ENCODE measurements around the gene TMEM106B. TPM values are rescaled to one million over a fixed set of nuclear protein-coding genes. Genes with fewer than 3 reads are reported as not detected.

The TMEM106B gene
- total RNA-seq, 4 donors from 2014 or later: 24.3 to 102 (median 80.8) TPM

GRCh38 chr7:12199363-12199762 is 11.7 kb upstream of the TMEM106B start:
- Histone ChIP-seq H3K36me3 (no peaks in the 10 kb centered on the region), H3K9me3 (no peaks in the 10 kb centered on the region), H3K4me3 (no peak overlapping the region), H3K27ac (no peak overlapping the region), H3K27me3 (no peaks in the 10 kb centered on the region), H3K4me1 (no peaks in the 10 kb centered on the region)
- in situ Hi-C loops (cut with MboI; ENCODE audit: low pct_ligation_motif_present in 1 of 4, low pct_unique_long_range_greater_than_20kb in 1 of 4, low sequenced_read_pairs in 3 of 4) (no loop called here), intact Hi-C loops (cut with DNase I; ENCODE audit: low total_unique reads) (no loop called here)
- no peak for DNase-seq
- TF ChIP-seq POLR2A (IDR thresholded peaks at IDR 0.05) (no peak), EP300 (IDR thresholded peaks at IDR 0.05; ENCODE audit: low read depth) (no peak), POLR2AphosphoS5 (IDR thresholded peaks at IDR 0.05) (no peak)
- TF ChIP-seq, protein P1, sequence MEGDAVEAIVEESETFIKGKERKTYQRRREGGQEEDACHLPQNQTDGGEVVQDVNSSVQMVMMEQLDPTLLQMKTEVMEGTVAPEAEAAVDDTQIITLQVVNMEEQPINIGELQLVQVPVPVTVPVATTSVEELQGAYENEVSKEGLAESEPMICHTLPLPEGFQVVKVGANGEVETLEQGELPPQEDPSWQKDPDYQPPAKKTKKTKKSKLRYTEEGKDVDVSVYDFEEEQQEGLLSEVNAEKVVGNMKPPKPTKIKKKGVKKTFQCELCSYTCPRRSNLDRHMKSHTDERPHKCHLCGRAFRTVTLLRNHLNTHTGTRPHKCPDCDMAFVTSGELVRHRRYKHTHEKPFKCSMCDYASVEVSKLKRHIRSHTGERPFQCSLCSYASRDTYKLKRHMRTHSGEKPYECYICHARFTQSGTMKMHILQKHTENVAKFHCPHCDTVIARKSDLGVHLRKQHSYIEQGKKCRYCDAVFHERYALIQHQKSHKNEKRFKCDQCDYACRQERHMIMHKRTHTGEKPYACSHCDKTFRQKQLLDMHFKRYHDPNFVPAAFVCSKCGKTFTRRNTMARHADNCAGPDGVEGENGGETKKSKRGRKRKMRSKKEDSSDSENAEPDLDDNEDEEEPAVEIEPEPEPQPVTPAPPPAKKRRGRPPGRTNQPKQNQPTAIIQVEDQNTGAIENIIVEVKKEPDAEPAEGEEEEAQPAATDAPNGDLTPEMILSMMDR (IDR thresholded peaks at IDR 0.05): no peak

GRCh38 chr7:12207046-12207445 is 4.0 kb upstream of the TMEM106B start:
- WGBS, 2 donors (ENCODE audit: low coverage in 1 of 2): 50 to 60% methylated on average over 1 to 2 of the region's 2 CpGs
- in situ Hi-C loops (cut with MboI; ENCODE audit: low pct_ligation_motif_present in 1 of 4, low pct_unique_long_range_greater_than_20kb in 1 of 4, low sequenced_read_pairs in 3 of 4): no loop called here
- DNase-seq: no peak

GRCh38 chr7:12209221-12209620 is 1.9 kb upstream of the TMEM106B start:
- in situ Hi-C loops (cut with MboI; ENCODE audit: low pct_ligation_motif_present in 1 of 4, low pct_unique_long_range_greater_than_20kb in 1 of 4, low sequenced_read_pairs in 3 of 4) (no loop called here), intact Hi-C loops (cut with DNase I; ENCODE audit: low total_unique reads) (no loop called here)
- H3K4me1 ChIP-seq: peaks cover 7 to 18% (median 13%) of the 10 kb centered on the region in 4 donors
- H3K9me3 ChIP-seq: no peaks in the 10 kb centered on the region
- no peaks in the 10 kb centered on the region for H3K27me3 ChIP-seq
- H3K36me3 ChIP-seq: no peaks in the 10 kb centered on the region
- no peak overlapping the region for H3K4me3 ChIP-seq
- no peak overlapping the region for H3K27ac ChIP-seq
- no peak for TF ChIP-seq EP300 (IDR thresholded peaks at IDR 0.05; ENCODE audit: low read depth)
- TF ChIP-seq, protein P1 (IDR thresholded peaks at IDR 0.05): no peak
- TF ChIP-seq POLR2AphosphoS5 (IDR thresholded peaks at IDR 0.05): no peak
- no peak for TF ChIP-seq POLR2A (IDR thresholded peaks at IDR 0.05)
- no peak for DNase-seq
- 46 to 62% methylated on average over 1 of the region's 1 CpG for WGBS, 2 donors (ENCODE audit: low coverage in 1 of 2)

More at GRCh38 chr7:12207046-12207445, 4.0 kb upstream of the TMEM106B start:
- intact Hi-C loops (cut with DNase I; ENCODE audit: low total_unique reads): no loop called here
- no peaks in the 10 kb centered on the region for H3K27me3 ChIP-seq
- peaks cover under 1 to 6% (median 3%) of the 10 kb centered on the region in 4 donors for H3K4me1 ChIP-seq
- TF ChIP-seq EP300 (IDR thresholded peaks at IDR 0.05; ENCODE audit: low read depth): no peak
- TF ChIP-seq POLR2AphosphoS5 (IDR thresholded peaks at IDR 0.05): no peak
- no peak for TF ChIP-seq POLR2A (IDR thresholded peaks at IDR 0.05)
- TF ChIP-seq, protein P1 (IDR thresholded peaks at IDR 0.05): no peak
- no peaks in the 10 kb centered on the region for H3K36me3 ChIP-seq
- H3K9me3 ChIP-seq: no peaks in the 10 kb centered on the region
- H3K4me3 ChIP-seq: no peak overlapping the region
- H3K27ac ChIP-seq: no peak overlapping the region

- intact Hi-C loops (cut with DNase I; ENCODE audit: low total_unique reads) (no loop called here), in situ Hi-C loops (cut with MboI; ENCODE audit: low pct_ligation_motif_present in 1 of 4, low pct_unique_long_range_greater_than_20kb in 1 of 4, low sequenced_read_pairs in 3 of 4) (no loop called here)
- Histone ChIP-seq H3K27me3 (no peaks in the 10 kb centered on the region), H3K4me3 (peak overlapping the region; percentile 62 to 66 (median 64)), H3K4me1 (peaks cover 7 to 18% (median 13%) of the 10 kb centered on the region in 4 donors), H3K9me3 (no peaks in the 10 kb centered on the region), H3K36me3 (peaks cover 0 to 7% (median under 1%) of the 10 kb centered on the region in 4 donors), H3K27ac (peak overlapping the region; percentile 93 to 96 (median 94))
- no peak for TF ChIP-seq POLR2A (IDR thresholded peaks at IDR 0.05)
- TF ChIP-seq, protein P1 (IDR thresholded peaks at IDR 0.05): no peak
- TF ChIP-seq EP300 (IDR thresholded peaks at IDR 0.05; ENCODE audit: low read depth): no peak
- TF ChIP-seq POLR2AphosphoS5 (IDR thresholded peaks at IDR 0.05): no peak
- WGBS, 2 donors (ENCODE audit: low coverage in 1 of 2): 1 to 2% methylated on average over 16 to 26 of the region's 26 CpGs
- DNase-seq: peak; percentile 57
These were observed 678 bp upstream of the TMEM106B start for GRCh38 chr7:12210179-12211053.
